Panc1 (cell line): ENCODE data around the gene CNRIP1. TPM values are rescaled to one million over a fixed set of nuclear protein-coding genes. Genes with fewer than 3 reads are reported as not detected.

ENCODE experiments used
- ATAC-seq: fragments of 200-7000 bp; cut with Tn5 transposase; 2 replicates; pipeline ENCODE4 v1.9.1; 2020; ENCODE audit warnings: mild to moderate bottlenecking, moderate library complexity
- BruUV-seq: library from RNA; stranded (reverse); fragments of 400-500 nt; replicated peaks from 2 replicates; lab custom pipeline; 2021; lab: Mats Ljungman, UMichigan
- CTCF ChIA-PET: fragments of 300-600 bp; sonication (Branson Sonifier 250); formaldehyde crosslinking; loops from one replicate; lab custom pipeline; 2022; ENCODE audit warnings: antibody characterized with exemption; lab: Charles Lee
- POLR2A ChIA-PET: fragments of 300-600 bp; sonication (Branson Sonifier 250); formaldehyde crosslinking; loops from one replicate; lab custom pipeline; 2022; ENCODE audit warnings: antibody characterized with exemption; lab: Charles Lee
- DNase-seq: peaks from one replicate; pipeline ENCODE4 v3.0.0-alpha.2; 2010; ENCODE audit warnings: low read depth, low spot score
- H3K27ac ChIP-seq: 2 replicates; pipeline ENCODE4 v1.5.1; 2011; ENCODE audit warnings: mild to moderate bottlenecking, low read length, inconsistent platforms
- H3K27me3 ChIP-seq: fragments of 200-500 bp; sonication (Bioruptor generic); 2 replicates; pipeline ENCODE4 v1.6.0; 2014; ENCODE audit warnings: low read length, inconsistent platforms; ENCODE audit not compliant: control insufficient read depth, insufficient read depth
- H3K36me3 ChIP-seq: fragments of 200-500 bp; sonication (Bioruptor generic); 2 replicates; pipeline ENCODE4 v1.5.1; 2014; ENCODE audit warnings: inconsistent platforms, mild to moderate bottlenecking, low read length, moderate library complexity; ENCODE audit not compliant: control insufficient read depth, insufficient read depth
- H3K4me1 ChIP-seq: 2 replicates; pipeline ENCODE4 v1.5.1; 2011; ENCODE audit warnings: inconsistent platforms, mild to moderate bottlenecking, low read length, moderate library complexity; ENCODE audit not compliant: control insufficient read depth, insufficient read depth
- H3K4me3 ChIP-seq, 2 experiments: 2 replicates each; pipeline ENCODE4 v1.5.1; 2011 to 2012; ENCODE audit warnings: low read depth in 2 of 2, low read length in 2 of 2, mild to moderate bottlenecking in 2 of 2, inconsistent platforms in 1 of 2, moderate library complexity in 1 of 2
- H3K9me3 ChIP-seq: fragments of 200-500 bp; sonication (Bioruptor generic); 2 replicates; pipeline ENCODE4 v1.5.1; 2014; ENCODE audit warnings: low read depth, mild to moderate bottlenecking, inconsistent platforms, low read length, moderate library complexity; ENCODE audit not compliant: control insufficient read depth, insufficient read depth
- CTCF ChIP-seq: fragments of 450-650 bp; IDR thresholded peaks from 2 replicates; pipeline ENCODE4 v1.5.1; 2017; ENCODE audit warnings: mild to moderate bottlenecking
- POLR2AphosphoS5 ChIP-seq: IDR thresholded peaks from 2 replicates; pipeline ENCODE4 v1.6.1; 2012; ENCODE audit warnings: mild to moderate bottlenecking, low read depth, low read length, moderate library complexity
- REST ChIP-seq, 2 experiments: IDR thresholded peaks; 2 replicates each; pipeline ENCODE4 v1.6.1; 2011 to 2012; ENCODE audit warnings: low read depth in 2 of 2, control low read depth in 1 of 2, low read length in 1 of 2, mild to moderate bottlenecking in 1 of 2, moderate library complexity in 1 of 2; ENCODE audit not compliant: insufficient read depth in 1 of 2
- SIN3A ChIP-seq: IDR thresholded peaks from 2 replicates; pipeline ENCODE4 v1.6.1; 2012; ENCODE audit warnings: low read depth, mild to moderate bottlenecking, low read length, moderate library complexity, borderline replicate concordance; ENCODE audit not compliant: insufficient read depth
- TCF7L2 ChIP-seq: IDR thresholded peaks from 2 replicates; pipeline ENCODE4 v1.6.1; 2011; ENCODE audit warnings: mild to moderate bottlenecking, low read depth, low read length, inconsistent platforms
- in situ Hi-C: cut with HindIII; loops from 2 replicates; pipeline ENCODE4 v1.10.0; 2016; ENCODE audit warnings: low sequenced_read_pairs, low pct_unique_long_range_greater_than_20kb
- intact Hi-C: fragments of 100-400 bp; cut with micrococcal nuclease; formaldehyde crosslinking; loops from one replicate; pipeline ENCODE4 v1.10.0; 2022; ENCODE audit not compliant: unreplicated experiment
- total RNA-seq: library from RNA; stranded (reverse); gene quantifications from one replicate; pipeline ENCODE4 v1.2.1, GENCODE V29; 2021; ENCODE audit not compliant: unreplicated experiment

The CNRIP1 gene
- total RNA-seq, 1 experiment from 2014 or later: not detected

- no peak for TF ChIP-seq REST (IDR thresholded peaks at IDR 0.05; ENCODE audit: insufficient read depth in 1 of 2, low read depth in 2 of 2, low read length in 1 of 2)
- ATAC-seq: no peak
- H3K4me1 ChIP-seq: peaks cover 37% of the 10 kb centered on the region
- intact Hi-C loops: no loop called here
- H3K9me3 ChIP-seq: no peaks in the 10 kb centered on the region
- no peak for DNase-seq
- H3K27ac ChIP-seq: peak overlapping the region; percentile 82
- peak overlapping the region; percentile 68 to 92 for H3K4me3 ChIP-seq
- BruUV-seq: TSS peak; percentile 52
- peaks cover 10% of the 10 kb centered on the region for H3K36me3 ChIP-seq
- CTCF ChIA-PET: no interaction called here
- H3K27me3 ChIP-seq: no peaks in the 10 kb centered on the region
- POLR2A ChIA-PET: interaction anchor here (0.5 kb wide), 1 partner anchor 194 kb away, joined by 5 read pairs; no protein-coding TSS in a partner anchor
- in situ Hi-C loops: no loop called here
These were observed 69.6 kb downstream of the CNRIP1 start for GRCh38 chr2:68250196-68250595.

DNA sequence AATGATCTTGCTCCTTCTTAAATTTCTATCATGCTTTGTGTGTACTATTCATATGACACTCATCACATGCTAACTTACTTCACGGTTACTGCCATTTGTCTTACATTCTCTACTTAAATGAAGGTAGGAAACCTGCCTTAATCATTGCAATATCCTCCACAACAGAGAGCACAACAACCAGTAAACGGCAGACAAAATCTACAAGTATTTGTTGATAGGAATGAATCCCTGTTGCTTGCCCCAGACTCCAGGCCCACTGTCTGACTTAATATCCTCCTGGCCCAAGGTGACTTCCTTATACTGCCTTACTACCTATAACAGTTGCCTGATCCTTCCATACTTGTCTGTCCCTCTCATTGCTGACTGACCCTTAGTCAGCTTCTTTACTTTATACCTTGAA lies 70.9 kb downstream of the CNRIP1 start:
- no peak for TF ChIP-seq REST (IDR thresholded peaks at IDR 0.05; ENCODE audit: insufficient read depth in 1 of 2, low read depth in 2 of 2, low read length in 1 of 2)
- TF ChIP-seq POLR2AphosphoS5: no peak
- TF ChIP-seq TCF7L2: no peak
- no peak for TF ChIP-seq SIN3A
- no peak for TF ChIP-seq CTCF
- in situ Hi-C loops (no loop called here), intact Hi-C loops (no loop called here)
- Histone ChIP-seq H3K36me3 (peaks cover 10% of the 10 kb centered on the region), H3K4me3 (no peak overlapping the region), H3K27me3 (no peaks in the 10 kb centered on the region), H3K4me1 (peaks cover 39% of the 10 kb centered on the region), H3K27ac (0 out of 2 replicates have a peak overlapping the region, but pooled peaks have one; percentile 25), H3K9me3 (no peaks in the 10 kb centered on the region)
- CTCF ChIA-PET: interaction anchor here (0.7 kb wide), 1 partner anchor 120 kb away, joined by 3 read pairs; no protein-coding TSS in a partner anchor
- no TSS peak for BruUV-seq
- ATAC-seq (no peak), DNase-seq (no peak)
- POLR2A ChIA-PET: no interaction called here
